ENCODE results near the gene TWIST2. TPM values are rescaled to one million over a fixed set of nuclear protein-coding genes. Genes with fewer than 3 reads are reported as not detected.

Gene TWIST2
- total RNA-seq, 2 experiments from 2014 or later, result not detected

GRCh38 chr2:238859636-238860347 is 11.9 kb downstream of the TWIST2 start:
- no peaks in the 10 kb centered on the region for H3K9me3 Mint-ChIP-seq
- peaks cover 3% of the 10 kb centered on the region for H3K4me1 Mint-ChIP-seq
- H3K27me3 Mint-ChIP-seq, result peaks cover 30% of the 10 kb centered on the region
- H3K36me3 Mint-ChIP-seq, result no peaks in the 10 kb centered on the region
- H3K4me3 Mint-ChIP-seq, result no peak overlapping the region
- no peak overlapping the region for H3K27ac Mint-ChIP-seq
- DNase-seq, result no peak

- no peaks in the 10 kb centered on the region for H3K36me3 Mint-ChIP-seq
- H3K4me1 Mint-ChIP-seq, result peaks cover 3% of the 10 kb centered on the region
- no peak overlapping the region for H3K4me3 Mint-ChIP-seq
- H3K27ac Mint-ChIP-seq, result no peak overlapping the region
- peaks cover 24% of the 10 kb centered on the region for H3K27me3 Mint-ChIP-seq
- no peak for DNase-seq
- no peaks in the 10 kb centered on the region for H3K9me3 Mint-ChIP-seq
These were observed 13.3 kb downstream of the TWIST2 start for GRCh38 chr2:238861013-238861730.

GRCh38 chr2:238861766-238862315 is 14.0 kb downstream of the TWIST2 start:
- Mint-ChIP-seq H3K4me3 (no peak overlapping the region), H3K36me3 (no peaks in the 10 kb centered on the region), H3K4me1 (peaks cover 3% of the 10 kb centered on the region), H3K27ac (no peak overlapping the region), H3K27me3 (peaks cover 24% of the 10 kb centered on the region), H3K9me3 (no peaks in the 10 kb centered on the region)
- DNase-seq, result no peak

- peaks cover 3% of the 10 kb centered on the region for H3K4me1 Mint-ChIP-seq
- no peak overlapping the region for H3K4me3 Mint-ChIP-seq
- H3K36me3 Mint-ChIP-seq, result no peaks in the 10 kb centered on the region
- H3K27me3 Mint-ChIP-seq, result peaks cover 18% of the 10 kb centered on the region
- no peaks in the 10 kb centered on the region for H3K9me3 Mint-ChIP-seq
- no peak for DNase-seq
- H3K27ac Mint-ChIP-seq, result no peak overlapping the region
These were observed 14.8 kb downstream of the TWIST2 start for GRCh38 chr2:238862701-238863100.

- H3K36me3 Mint-ChIP-seq, result no peaks in the 10 kb centered on the region
- H3K4me3 Mint-ChIP-seq, result no peak overlapping the region
- H3K27ac Mint-ChIP-seq, result no peak overlapping the region
- H3K9me3 Mint-ChIP-seq, result no peaks in the 10 kb centered on the region
- H3K4me1 Mint-ChIP-seq, result peaks cover 3% of the 10 kb centered on the region
- H3K27me3 Mint-ChIP-seq, result peaks cover 18% of the 10 kb centered on the region
- no peak for DNase-seq
These were observed 15.3 kb downstream of the TWIST2 start for GRCh38 chr2:238863231-238863630.

- Mint-ChIP-seq H3K27ac (no peak overlapping the region), H3K36me3 (no peaks in the 10 kb centered on the region), H3K4me3 (no peak overlapping the region), H3K27me3 (peaks cover 18% of the 10 kb centered on the region), H3K4me1 (peaks cover 3% of the 10 kb centered on the region), H3K9me3 (no peaks in the 10 kb centered on the region)
- DNase-seq, result no peak
These were observed 15.9 kb downstream of the TWIST2 start for GRCh38 chr2:238863749-238864206.

- Mint-ChIP-seq H3K27ac (no peak overlapping the region), H3K4me1 (peaks cover 3% of the 10 kb centered on the region), H3K27me3 (peaks cover 17% of the 10 kb centered on the region)
These were observed 16.5 kb downstream of the TWIST2 start for GRCh38 chr2:238864207-238865014.

GRCh38 chr2:238865015-238865719 is 17.3 kb downstream of the TWIST2 start:
- Mint-ChIP-seq H3K9me3 (no peaks in the 10 kb centered on the region), H3K27ac (no peak overlapping the region), H3K4me1 (peaks cover 3% of the 10 kb centered on the region), H3K36me3 (no peaks in the 10 kb centered on the region), H3K27me3 (peaks cover 12% of the 10 kb centered on the region), H3K4me3 (no peak overlapping the region)
- DNase-seq, result no peak

More at GRCh38 chr2:238864207-238865014, 16.5 kb downstream of the TWIST2 start:
- Mint-ChIP-seq H3K4me3 (no peak overlapping the region), H3K36me3 (no peaks in the 10 kb centered on the region), H3K9me3 (no peaks in the 10 kb centered on the region)
- DNase-seq, result peak; percentile 42

- no peak for DNase-seq
- Mint-ChIP-seq H3K4me1 (peaks cover 3% of the 10 kb centered on the region), H3K36me3 (no peaks in the 10 kb centered on the region), H3K27me3 (peaks cover 10% of the 10 kb centered on the region), H3K27ac (no peak overlapping the region), H3K9me3 (no peaks in the 10 kb centered on the region), H3K4me3 (no peak overlapping the region)
These were observed 18.0 kb downstream of the TWIST2 start for GRCh38 chr2:238865744-238866355.

- no peaks in the 10 kb centered on the region for H3K9me3 Mint-ChIP-seq
- peaks cover 6% of the 10 kb centered on the region for H3K27me3 Mint-ChIP-seq
- no peak overlapping the region for H3K27ac Mint-ChIP-seq
- H3K36me3 Mint-ChIP-seq, result no peaks in the 10 kb centered on the region
- DNase-seq, result no peak
- H3K4me1 Mint-ChIP-seq, result peaks cover 3% of the 10 kb centered on the region
- no peak overlapping the region for H3K4me3 Mint-ChIP-seq
These were observed 18.9 kb downstream of the TWIST2 start for GRCh38 chr2:238866656-238867277.

GRCh38 chr2:238868067-238868524 is 20.2 kb downstream of the TWIST2 start:
- H3K36me3 Mint-ChIP-seq, result no peaks in the 10 kb centered on the region
- no peak overlapping the region for H3K4me3 Mint-ChIP-seq
- H3K9me3 Mint-ChIP-seq, result no peaks in the 10 kb centered on the region
- peaks cover 5% of the 10 kb centered on the region for H3K27me3 Mint-ChIP-seq
- H3K27ac Mint-ChIP-seq, result no peak overlapping the region
- no peak for DNase-seq
- H3K4me1 Mint-ChIP-seq, result peaks cover 3% of the 10 kb centered on the region

- no peaks in the 10 kb centered on the region for H3K9me3 Mint-ChIP-seq
- DNase-seq, result no peak
- no peak overlapping the region for H3K4me3 Mint-ChIP-seq
- H3K27me3 Mint-ChIP-seq, result peaks cover 5% of the 10 kb centered on the region
- no peaks in the 10 kb centered on the region for H3K36me3 Mint-ChIP-seq
- no peak overlapping the region for H3K27ac Mint-ChIP-seq
- H3K4me1 Mint-ChIP-seq, result peaks cover 3% of the 10 kb centered on the region
These were observed 20.9 kb downstream of the TWIST2 start for GRCh38 chr2:238868616-238869292.
